Ascending aorta (tissue), 2 donors: Measurements from ENCODE around the gene TCEA2. TPM values are rescaled to one million over a fixed set of nuclear protein-coding genes. Genes with fewer than 3 reads are reported as not detected.

Source experiments
- DNase-seq, 2 donors: peaks; one replicate each; pipeline ENCODE4 v3.0.0-alpha.2; 2019; ENCODE audit warnings: low spot score in 2 of 2
- H3K27ac ChIP-seq, 2 donors: fragments of 200-600 bp; sonication (generic); one replicate each; pipeline ENCODE4 v1.5.1; 2016 to 2017; ENCODE audit warnings: mild to moderate bottlenecking in 1 of 2
- H3K27me3 ChIP-seq: fragments of 200-600 bp; sonication (generic); one replicate; pipeline ENCODE4 v1.5.1; 2017
- H3K36me3 ChIP-seq, 2 donors: fragments of 200-600 bp; sonication (generic); one replicate each; pipeline ENCODE4 v1.5.1; 2016
- H3K4me1 ChIP-seq, 2 donors: fragments of 200-600 bp; sonication (generic); one replicate each; pipeline ENCODE4 v1.5.1; 2016 to 2017; ENCODE audit warnings: mild to moderate bottlenecking in 1 of 2
- H3K4me3 ChIP-seq, 2 donors: fragments of 200-600 bp; sonication (generic); one replicate each; pipeline ENCODE4 v1.5.1; 2016 to 2017; ENCODE audit warnings: mild to moderate bottlenecking in 1 of 2
- H3K9me3 ChIP-seq, 2 donors: fragments of 200-600 bp; sonication (generic); one replicate each; pipeline ENCODE4 v1.5.1; 2016
- intact Hi-C: fragments of 100-400 bp; cut with DNase I; formaldehyde crosslinking; loops from one replicate; pipeline ENCODE4 v1.15.1; 2023
- total RNA-seq: library from RNA; depleted of rRNA; stranded (reverse); fragments of >200 nt; gene quantifications from one replicate; pipeline ENCODE4 v1.1.0, GENCODE V29; 2016
- TF ChIP-seq, protein P1 (sequence below), 3 experiments: fragments of 200-600 bp in 2 of 3; fragments of 450-650 bp in 1 of 3; sonication (generic) in 2 of 3; IDR thresholded peaks; one replicate each; pipeline ENCODE4 v1.5.1; 2016 to 2019; ENCODE audit warnings: antibody characterized with exemption in 3 of 3, mild to moderate bottlenecking in 1 of 3, moderate library complexity in 1 of 3

The TCEA2 gene
- total RNA-seq, 1 donor from 2014 or later, result 61.4 TPM

DNA sequence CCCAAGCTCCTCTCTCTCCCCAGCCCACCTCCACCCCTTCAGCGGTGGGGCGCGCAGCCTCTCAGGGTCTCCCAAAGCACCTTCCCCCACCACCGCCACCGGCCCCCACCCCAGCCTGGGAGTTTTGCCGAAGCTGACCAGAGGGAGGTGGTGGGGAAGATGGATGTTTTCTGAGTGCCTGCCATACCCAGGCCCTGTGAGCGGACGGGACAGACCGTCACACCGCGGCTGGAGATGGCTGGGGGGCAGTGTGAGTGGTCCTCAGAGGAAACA lies 21.3 kb upstream of the TCEA2 start:
- H3K4me1 ChIP-seq, result peaks cover 5 to 20% of the 10 kb centered on the region in 2 donors
- peaks cover 27% of the 10 kb centered on the region for H3K27me3 ChIP-seq
- TF ChIP-seq, protein P1, sequence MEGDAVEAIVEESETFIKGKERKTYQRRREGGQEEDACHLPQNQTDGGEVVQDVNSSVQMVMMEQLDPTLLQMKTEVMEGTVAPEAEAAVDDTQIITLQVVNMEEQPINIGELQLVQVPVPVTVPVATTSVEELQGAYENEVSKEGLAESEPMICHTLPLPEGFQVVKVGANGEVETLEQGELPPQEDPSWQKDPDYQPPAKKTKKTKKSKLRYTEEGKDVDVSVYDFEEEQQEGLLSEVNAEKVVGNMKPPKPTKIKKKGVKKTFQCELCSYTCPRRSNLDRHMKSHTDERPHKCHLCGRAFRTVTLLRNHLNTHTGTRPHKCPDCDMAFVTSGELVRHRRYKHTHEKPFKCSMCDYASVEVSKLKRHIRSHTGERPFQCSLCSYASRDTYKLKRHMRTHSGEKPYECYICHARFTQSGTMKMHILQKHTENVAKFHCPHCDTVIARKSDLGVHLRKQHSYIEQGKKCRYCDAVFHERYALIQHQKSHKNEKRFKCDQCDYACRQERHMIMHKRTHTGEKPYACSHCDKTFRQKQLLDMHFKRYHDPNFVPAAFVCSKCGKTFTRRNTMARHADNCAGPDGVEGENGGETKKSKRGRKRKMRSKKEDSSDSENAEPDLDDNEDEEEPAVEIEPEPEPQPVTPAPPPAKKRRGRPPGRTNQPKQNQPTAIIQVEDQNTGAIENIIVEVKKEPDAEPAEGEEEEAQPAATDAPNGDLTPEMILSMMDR (IDR thresholded peaks at IDR 0.05), result no peak
- H3K36me3 ChIP-seq, result no peaks in the 10 kb centered on the region
- H3K9me3 ChIP-seq, result no peaks in the 10 kb centered on the region
- intact Hi-C loops, result no loop called here
- no peak for DNase-seq
- peak overlapping the region in 1 of 2 donors; percentile 59 for H3K4me3 ChIP-seq
- no peak overlapping the region for H3K27ac ChIP-seq

DNA sequence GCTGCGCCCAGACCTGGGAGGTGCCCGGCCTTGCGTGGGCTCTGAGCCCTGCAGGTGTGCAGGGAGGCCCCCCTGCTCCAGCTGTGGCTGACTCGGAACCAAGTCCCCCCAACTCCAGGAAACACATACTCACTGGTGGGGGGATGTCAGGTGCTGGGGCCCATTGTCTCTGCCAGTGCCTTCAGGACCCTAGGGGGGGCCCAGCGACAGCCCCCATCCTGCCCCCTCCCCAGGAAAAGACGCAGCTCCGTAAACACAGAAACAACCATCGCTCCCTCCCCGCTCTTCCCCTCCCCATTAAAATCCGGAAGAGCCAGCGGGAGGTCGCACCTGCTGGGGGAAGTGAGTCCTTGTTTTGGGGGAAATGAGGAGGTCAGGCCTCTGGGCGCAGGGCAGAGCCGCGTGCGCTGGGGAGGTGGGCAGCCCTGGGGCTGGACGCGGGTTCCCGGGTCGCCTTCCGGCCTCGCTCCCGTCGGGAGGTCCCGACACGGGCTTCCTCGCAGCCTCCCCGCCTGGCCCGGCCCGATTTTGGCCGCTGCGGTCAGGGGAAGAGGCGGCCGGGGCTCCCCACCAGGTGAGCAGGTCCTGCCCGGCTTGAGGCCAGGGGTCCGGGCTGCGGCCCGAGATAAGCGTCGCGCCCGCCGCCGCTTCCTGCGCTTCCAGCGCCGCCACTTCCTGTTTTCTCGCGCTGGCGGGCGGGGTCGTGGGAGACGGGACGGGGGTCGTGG lies 20.8 kb upstream of the TCEA2 start:
- H3K4me1 ChIP-seq, result peaks cover 5 to 20% of the 10 kb centered on the region in 2 donors
- H3K4me3 ChIP-seq, result peak overlapping the region in 1 of 2 donors; percentile 59

DNA sequence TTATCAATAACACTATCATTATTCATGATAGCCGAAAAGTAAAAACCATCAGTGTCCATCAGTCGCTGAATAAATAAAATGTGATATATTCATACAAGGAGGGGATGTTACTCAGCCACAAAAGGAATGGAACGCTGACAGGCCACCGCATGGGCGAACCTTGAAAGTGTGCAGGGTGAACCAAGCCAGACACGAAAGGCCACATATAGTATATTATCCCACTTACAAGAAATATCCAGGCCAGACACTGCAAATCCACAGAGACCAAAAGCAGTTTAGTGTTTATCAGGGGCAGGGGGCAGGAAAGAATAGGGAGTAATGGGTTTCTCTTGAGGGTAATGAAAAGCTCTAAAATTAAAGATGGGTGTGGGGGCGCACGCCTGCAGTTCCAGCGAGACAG lies 19.2 kb upstream of the TCEA2 start:
- Histone ChIP-seq H3K36me3 (no peaks in the 10 kb centered on the region), H3K4me1 (peaks cover 0 to 13% of the 10 kb centered on the region in 2 donors), H3K4me3 (no peak overlapping the region), H3K27ac (no peak overlapping the region), H3K9me3 (no peaks in the 10 kb centered on the region), H3K27me3 (peaks cover 22% of the 10 kb centered on the region)
- TF ChIP-seq, protein P1 (IDR thresholded peaks at IDR 0.05), result no peak
- DNase-seq, result no peak
- intact Hi-C loops, result no loop called here

More for the DNA sequence above, 20.8 kb upstream of the TCEA2 start:
- Histone ChIP-seq H3K9me3 (no peaks in the 10 kb centered on the region), H3K27me3 (peaks cover 27% of the 10 kb centered on the region), H3K27ac (peak overlapping the region in 1 of 2 donors; percentile 50), H3K36me3 (no peaks in the 10 kb centered on the region)
- TF ChIP-seq, protein P1 (IDR thresholded peaks at IDR 0.05), result no peak
- intact Hi-C loops, result no loop called here
- no peak for DNase-seq

DNA sequence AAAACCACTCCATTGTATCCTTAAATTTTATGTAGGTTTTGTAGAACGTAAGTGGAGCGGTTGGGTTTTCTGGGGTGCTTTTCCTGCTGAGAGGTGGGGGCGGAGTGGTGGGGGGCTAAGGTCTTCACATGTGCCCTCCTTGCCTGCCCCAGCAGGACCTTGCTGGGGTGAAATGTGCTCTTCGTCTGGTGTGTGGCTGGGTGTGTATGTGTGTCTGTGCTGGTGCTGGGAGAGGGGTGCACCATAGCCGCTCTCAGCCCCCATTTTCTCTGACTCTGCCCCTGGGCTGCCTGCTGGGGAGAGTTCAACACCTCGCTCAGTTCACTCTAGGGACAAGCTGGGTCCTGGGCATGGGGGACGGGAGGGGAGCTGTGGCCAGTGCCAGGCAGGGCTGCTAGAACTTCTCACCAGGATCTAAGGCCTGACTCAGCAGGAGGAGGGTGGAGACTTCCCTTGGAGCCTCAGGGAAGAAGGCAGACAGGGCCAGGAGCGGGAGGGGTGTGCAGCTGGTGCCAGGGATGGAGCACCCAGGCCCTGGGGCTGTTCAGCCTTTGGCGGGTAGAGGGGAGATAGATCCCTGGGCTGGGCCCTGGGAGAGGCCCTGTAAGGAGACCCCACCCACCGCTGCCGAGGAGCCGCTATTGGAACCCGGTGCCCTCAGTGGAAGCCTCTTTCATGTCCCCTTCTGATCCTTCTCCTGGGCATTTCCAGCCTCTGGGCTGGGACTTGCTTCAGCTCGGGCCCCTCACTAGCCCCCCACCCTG lies 18.3 kb upstream of the TCEA2 start:
- H3K36me3 ChIP-seq, result no peaks in the 10 kb centered on the region
- H3K27ac ChIP-seq, result no peak overlapping the region
- H3K4me3 ChIP-seq, result no peak overlapping the region
- intact Hi-C loops, result loop anchor here (5.0 kb wide), 1 partner anchor 407 kb away; no protein-coding TSS in a partner anchor
- peaks cover 22% of the 10 kb centered on the region for H3K27me3 ChIP-seq
- no peak for DNase-seq
- no peaks in the 10 kb centered on the region for H3K9me3 ChIP-seq
- H3K4me1 ChIP-seq, result peaks cover 0 to 7% of the 10 kb centered on the region in 2 donors
- TF ChIP-seq, protein P1 (IDR thresholded peaks at IDR 0.05), result no peak

DNA sequence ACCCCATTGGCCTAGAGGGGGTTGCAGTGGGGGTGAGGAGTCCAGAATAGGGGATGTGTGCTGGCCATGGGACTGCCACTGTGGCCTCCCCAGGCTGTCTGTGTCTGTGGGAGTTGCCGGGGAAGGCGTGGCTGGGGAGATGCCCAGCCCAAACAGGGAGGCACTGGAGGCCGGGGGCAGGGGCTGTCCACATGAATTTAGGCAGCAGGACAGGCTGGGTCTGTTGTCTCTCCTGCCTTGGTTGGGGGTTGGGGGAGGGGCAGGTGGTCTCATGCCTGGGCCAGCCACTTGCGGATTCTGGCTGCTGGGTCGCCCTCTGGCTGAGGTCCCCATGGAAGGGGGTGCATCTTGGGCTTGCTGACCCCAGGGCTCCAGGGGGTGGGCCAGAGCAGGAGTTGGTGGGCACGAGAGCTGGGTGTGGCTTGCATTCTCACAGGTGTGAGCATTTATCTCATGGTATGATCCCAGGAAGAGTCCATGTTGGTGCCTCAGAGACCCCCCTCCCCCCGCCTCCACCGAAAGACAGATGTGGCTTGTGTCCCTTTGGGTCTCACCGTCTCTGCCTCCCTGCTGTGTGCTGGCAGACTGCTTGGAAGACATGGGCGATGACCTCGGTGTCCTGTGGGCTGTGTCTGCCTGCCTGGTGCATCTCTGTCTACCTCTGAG lies 17.5 kb upstream of the TCEA2 start:
- Histone ChIP-seq H3K36me3 (no peaks in the 10 kb centered on the region), H3K4me1 (peaks cover 0 to 8% of the 10 kb centered on the region in 2 donors), H3K9me3 (no peaks in the 10 kb centered on the region), H3K4me3 (no peak overlapping the region), H3K27me3 (peaks cover 22% of the 10 kb centered on the region), H3K27ac (no peak overlapping the region)
- DNase-seq, result no peak
- TF ChIP-seq, protein P1 (IDR thresholded peaks at IDR 0.05), result no peak
- intact Hi-C loops, result loop anchor here (5.0 kb wide), 1 partner anchor 408 kb away; no protein-coding TSS in a partner anchor
